HG03460 (cell line): ENCODE data around the gene TEX9.
"Not testable (repeated sequence)": the region's sequence is repeated elsewhere in the genome, so short reads cannot be mapped to it uniquely, and the experiment has no call there.

Experiments used
- ATAC-seq: cut with Tn5 transposase; IDR thresholded peaks from one replicate; pipeline ENCODE4 v1.9.1; 2021; ENCODE audit not compliant: unreplicated experiment

The TEX9 gene

GRCh38 chr15:56361987-56362386, 3.2 kb upstream of the TEX9 start:
- no peak for ATAC-seq

- no peak for ATAC-seq
Observed at GRCh38 chr15:56366211-56366610, 985 bp downstream of the TEX9 start.

- no peak for ATAC-seq
Observed at GRCh38 chr15:56367156-56367555, 1.9 kb downstream of the TEX9 start.

- ATAC-seq = no peak
Observed at GRCh38 chr15:56369234-56369633, 4.0 kb downstream of the TEX9 start.

DNA sequence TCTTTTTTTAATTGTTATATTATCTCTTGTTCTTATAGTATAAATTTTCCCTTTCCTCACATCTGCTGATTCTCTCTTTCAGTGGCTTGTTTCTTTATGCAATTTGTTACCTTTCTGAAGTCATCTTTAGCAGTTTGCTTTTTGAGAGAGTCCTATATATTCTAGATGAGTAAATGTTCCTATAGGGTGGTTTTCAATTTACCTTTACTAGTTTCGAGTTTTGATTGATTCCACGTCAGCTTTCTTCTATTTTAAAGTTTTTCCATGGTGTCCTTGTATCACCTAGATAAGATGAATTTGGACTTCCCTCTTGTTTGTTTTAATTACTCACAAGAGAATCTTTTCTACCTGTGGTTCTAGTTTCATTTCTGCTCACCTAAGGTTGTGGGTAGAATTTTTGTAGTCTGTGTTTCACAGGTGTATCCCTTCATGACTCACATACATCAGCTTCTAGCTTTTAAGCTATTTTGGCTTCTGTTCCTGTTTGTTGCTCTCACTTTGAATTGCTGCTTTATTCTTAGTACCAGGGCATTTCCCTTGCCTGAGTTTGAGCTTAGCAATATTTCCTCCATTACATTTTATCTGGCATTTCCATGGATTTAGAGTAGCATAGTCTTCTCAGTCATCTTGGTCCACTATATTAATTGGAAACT, 6.4 kb downstream of the TEX9 start:
- peak; percentile 86 for ATAC-seq

DNA sequence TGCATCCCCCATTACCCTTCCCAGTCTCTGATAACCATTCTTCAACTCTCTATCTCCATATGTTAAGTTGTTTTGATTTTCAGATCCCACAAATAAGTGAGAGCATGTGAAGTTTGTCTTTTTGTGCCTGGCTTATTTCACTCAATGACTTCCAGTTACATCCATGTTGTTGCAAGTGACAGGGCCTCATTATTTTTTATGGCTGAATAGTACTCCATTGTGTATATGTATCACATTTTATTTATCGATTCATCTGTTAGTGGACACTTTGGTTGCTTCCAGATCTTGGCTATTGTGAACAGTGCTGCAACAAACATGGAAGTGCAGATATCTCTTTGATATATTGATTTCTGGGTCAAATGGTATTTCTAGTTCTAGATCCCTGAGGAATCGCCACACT, 9.5 kb downstream of the TEX9 start:
- ATAC-seq = not testable (repeated sequence)

- not testable (repeated sequence) for ATAC-seq
Observed at GRCh38 chr15:56377822-56378221, 12.6 kb downstream of the TEX9 start.

DNA sequence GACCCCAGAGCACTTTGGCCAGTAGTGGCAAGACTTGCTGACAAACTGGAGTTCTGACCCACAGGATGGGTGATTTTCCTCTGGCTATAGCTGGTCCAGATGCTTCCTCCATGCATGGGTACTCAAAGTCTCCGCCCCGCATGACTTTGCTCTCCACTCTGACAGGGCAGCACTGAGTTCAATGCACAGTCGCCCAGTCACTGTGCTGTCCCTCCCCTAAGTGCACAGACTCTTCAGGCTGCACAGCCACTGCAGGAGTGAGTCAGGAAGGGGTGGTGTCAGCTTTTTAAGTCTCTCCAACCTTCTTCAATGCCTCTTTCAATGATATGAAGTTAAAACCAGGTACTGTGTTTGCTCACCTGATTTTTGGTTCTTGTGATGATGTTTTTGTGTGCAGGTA, 17.8 kb downstream of the TEX9 start:
- ATAC-seq = no peak

- ATAC-seq = no peak
Observed at GRCh38 chr15:56385908-56386307, 20.7 kb downstream of the TEX9 start.

- ATAC-seq = no peak
Observed at GRCh38 chr15:56390739-56391267, 25.6 kb downstream of the TEX9 start.

DNA sequence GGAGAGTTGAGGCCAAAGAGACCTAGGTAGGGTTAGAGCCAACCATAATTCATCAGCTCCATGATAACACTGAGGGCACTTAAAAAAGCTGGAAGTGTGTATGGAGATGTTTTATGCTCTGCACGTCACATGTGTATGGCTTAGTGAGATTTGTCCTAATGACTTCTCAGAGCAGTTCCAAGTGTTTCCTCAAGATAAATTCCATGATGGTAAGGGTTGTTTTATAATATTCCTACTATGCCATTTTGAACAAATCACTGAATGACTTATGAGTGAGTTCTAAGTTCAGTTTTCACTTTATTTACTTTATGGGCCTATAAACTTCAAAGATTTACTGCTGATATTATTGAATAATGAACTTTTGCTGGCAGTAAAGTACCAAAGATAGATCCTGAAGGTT, 28.1 kb downstream of the TEX9 start:
- ATAC-seq = no peak

- ATAC-seq = no peak
Observed at GRCh38 chr15:56394909-56395308, 29.7 kb downstream of the TEX9 start.

DNA sequence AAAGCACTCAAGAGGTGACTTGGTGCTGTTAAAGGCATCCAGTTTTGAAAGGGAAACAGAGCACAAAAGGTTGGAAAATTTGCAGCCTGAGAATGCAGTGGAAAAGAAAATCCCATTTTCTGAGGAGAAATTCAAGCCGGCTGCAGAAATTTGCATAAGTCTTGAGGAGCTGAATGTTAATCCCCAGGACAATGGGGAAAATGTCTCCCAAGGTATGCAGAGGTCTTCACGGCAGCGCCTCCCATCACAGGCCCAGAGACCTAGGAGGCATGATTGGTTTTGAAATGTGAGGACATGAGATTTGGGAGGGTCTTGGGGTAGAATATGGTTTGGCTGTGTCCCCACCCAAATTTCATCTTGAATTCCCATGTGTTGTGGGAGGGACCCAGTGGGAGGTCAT, 32.1 kb downstream of the TEX9 start:
- ATAC-seq = not testable (repeated sequence)

DNA sequence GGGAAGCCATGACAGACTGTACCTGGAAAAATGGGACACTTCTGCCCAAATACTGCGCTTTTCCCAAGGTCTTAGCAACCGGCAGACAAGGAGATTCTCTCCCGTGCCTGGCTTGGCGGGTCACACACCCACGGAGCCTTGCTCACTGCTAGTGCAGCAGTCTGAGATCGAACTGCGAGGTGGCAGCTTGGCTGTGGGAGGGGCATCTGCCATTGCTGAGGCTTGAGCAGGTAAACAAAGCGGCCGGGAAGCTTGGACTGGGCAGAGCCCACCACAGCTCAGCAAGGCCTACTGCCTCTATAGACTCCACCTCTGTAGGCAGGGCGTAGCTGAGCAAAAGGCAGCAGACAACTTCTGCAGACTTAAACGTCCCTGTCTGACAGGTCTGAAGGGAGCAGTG, 34.0 kb downstream of the TEX9 start:
- ATAC-seq = not testable (repeated sequence)

DNA sequence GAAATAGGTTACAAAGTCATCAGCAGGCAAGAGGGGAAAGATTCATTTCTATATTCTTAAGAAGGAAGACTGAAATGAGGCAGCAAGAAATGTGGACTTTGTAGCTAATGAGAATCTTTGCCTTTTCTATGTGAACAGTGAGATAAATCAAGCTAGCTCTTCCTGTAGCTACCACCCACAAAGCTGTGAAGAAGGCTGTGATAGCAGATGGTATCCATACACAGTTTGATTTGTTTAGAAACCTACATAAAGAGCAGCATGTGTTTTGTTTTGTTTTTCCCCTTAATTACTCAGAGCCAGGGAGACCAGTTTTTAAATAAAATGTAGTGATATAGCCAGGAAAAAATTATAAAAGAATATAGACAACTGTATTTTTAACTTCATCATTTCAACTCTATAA, 45.5 kb downstream of the TEX9 start:
- ATAC-seq = no peak

GRCh38 chr15:56411122-56411749, 46.0 kb downstream of the TEX9 start:
- no peak for ATAC-seq

DNA sequence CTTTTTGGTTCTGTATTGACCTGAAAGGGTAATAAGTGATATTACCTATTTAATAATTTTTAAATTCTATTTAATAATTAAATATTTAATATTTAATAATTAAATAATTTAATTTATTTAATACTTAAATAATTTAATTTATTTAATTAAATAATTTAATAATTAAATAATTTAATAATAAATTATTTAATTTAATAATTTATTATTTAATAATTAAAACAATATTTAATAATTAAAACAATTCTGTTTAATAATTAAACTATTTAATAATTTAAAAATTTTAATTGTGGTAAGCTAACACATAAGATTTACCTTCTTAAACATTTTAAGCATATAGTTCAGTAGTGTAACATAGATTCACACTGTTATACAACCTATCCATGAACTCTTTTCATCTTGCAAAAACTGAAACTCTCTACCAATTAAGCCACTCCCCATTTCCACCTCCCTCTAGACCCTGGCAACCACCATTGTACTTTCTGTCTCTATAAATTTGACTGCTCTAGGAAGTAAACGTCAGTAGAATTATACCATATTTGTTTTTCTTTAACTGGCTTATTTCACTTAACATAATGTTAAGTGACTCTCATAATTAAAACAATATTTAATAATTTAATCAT, 48.0 kb downstream of the TEX9 start:
- ATAC-seq = not testable (repeated sequence)

GRCh38 chr15:56425276-56425675, 60.0 kb downstream of the TEX9 start:
- ATAC-seq = no peak

- no peak for ATAC-seq
Observed at GRCh38 chr15:56425976-56426375, 60.8 kb downstream of the TEX9 start.

DNA sequence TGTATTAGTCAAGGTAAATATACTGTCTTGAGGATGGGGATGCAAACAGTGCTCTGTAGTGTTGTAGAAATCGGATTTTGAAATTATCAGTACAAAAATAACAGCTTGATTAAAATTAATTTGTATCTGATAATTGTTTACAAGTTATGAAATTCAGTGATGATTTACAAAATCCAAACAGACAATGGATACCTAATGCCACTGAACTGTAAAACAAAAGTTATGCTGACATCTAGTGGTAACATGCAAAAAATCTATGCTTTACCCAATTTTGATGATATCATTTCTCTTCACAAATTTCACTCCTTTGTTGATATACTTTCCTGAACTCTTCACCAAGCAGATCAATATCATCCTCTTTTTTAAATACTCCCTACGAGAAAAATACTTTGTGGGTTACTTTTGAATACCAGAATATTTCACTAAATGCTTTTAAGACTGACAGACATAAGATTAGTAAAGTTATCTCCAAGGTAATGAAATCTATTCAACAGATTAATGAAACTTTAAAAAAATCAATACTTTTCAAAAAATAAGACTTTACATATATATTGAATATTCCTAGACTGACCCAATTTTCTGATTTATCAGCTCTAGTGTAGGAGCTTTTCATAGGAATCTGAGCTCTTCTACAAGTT, 63.7 kb downstream of the TEX9 start:
- ATAC-seq = peak; percentile 54

DNA sequence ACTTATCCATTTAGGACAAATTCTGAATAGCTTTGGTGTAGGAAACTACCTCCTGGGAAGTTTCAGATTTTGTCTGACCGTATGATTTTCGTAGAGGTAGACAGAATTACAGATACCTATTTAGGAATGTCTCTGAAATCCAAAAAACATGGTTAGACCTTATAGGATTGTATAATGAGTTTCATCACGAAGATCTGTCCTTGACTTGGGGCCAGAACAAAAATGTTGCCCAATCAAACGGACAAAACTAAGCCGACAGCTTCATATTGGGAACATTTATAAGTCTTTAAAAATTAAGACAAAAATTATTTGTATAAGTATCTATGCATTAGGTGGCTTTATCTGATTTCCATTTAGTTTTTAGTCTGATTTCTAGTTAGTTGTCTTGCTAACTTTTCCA, 67.1 kb downstream of the TEX9 start:
- no peak for ATAC-seq
